Measurements from ENCODE around the gene BAK1. TPM values are rescaled to one million over a fixed set of nuclear protein-coding genes. Genes with fewer than 3 reads are reported as not detected.
A peak's percentile ranks its signal among the peaks of the same experiment; 100 is the strongest.

The BAK1 gene
- total RNA-seq, 6 experiments from 2014 or later = 4.4 to 11.4 (median 6.5) TPM

- DNase-seq (no peak), ATAC-seq (no peak)
- no peak overlapping the region for H3K4me3 ChIP-seq
- intact Hi-C loops (cut with DNase I) = loop anchor here in 1 of 2 donors (10.0 kb wide), 1 partner anchor 184 kb away; no protein-coding TSS in a partner anchor
- no peaks in the 10 kb centered on the region for H3K9me3 ChIP-seq
- no peaks in the 10 kb centered on the region for H3K36me3 ChIP-seq
- H3K27me3 ChIP-seq = no peaks in the 10 kb centered on the region
- WGBS (ENCODE audit: insufficient coverage, low coverage, low lambda C conversion rate, missing lambda C conversion rate) = 91% methylated on average over 4 of the region's 5 CpGs
- TF ChIP-seq, protein P1, sequence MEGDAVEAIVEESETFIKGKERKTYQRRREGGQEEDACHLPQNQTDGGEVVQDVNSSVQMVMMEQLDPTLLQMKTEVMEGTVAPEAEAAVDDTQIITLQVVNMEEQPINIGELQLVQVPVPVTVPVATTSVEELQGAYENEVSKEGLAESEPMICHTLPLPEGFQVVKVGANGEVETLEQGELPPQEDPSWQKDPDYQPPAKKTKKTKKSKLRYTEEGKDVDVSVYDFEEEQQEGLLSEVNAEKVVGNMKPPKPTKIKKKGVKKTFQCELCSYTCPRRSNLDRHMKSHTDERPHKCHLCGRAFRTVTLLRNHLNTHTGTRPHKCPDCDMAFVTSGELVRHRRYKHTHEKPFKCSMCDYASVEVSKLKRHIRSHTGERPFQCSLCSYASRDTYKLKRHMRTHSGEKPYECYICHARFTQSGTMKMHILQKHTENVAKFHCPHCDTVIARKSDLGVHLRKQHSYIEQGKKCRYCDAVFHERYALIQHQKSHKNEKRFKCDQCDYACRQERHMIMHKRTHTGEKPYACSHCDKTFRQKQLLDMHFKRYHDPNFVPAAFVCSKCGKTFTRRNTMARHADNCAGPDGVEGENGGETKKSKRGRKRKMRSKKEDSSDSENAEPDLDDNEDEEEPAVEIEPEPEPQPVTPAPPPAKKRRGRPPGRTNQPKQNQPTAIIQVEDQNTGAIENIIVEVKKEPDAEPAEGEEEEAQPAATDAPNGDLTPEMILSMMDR (IDR thresholded peaks at IDR 0.05) = no peak
- TF ChIP-seq POLR2A (IDR thresholded peaks at IDR 0.05) = no peak
- H3K27ac ChIP-seq = no peak overlapping the region
- peaks cover 0 to 9% (median 2%) of the 10 kb centered on the region in 4 donors for H3K4me1 ChIP-seq
Measured at GRCh38 chr6:33581186-33581585, 1.1 kb upstream of the BAK1 start.

DNA sequence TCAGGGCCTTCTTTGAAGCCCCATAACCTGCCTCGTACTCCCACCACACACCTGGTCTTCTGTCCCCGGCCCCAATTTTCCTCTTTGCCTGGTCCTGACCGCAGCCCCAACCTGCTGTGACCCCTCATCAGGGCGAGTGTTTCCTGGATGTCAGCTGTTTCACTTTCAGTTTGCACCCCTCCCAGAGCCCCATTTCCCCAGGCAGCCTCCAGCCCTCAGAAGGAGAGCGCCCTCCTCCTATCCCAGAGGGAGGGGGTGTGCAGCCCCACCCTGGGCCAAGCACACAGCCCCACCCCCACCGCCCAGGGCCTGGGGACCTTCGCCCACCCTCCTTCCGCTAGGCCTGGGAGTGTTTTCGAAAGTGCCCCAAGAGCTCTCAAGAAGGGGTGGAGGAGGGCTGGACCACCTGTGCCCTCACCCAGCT is 1.5 kb downstream of the BAK1 start:
- Histone ChIP-seq H3K27ac (peak overlapping the region in 2 of 3 donors; percentile 60 to 73), H3K9me3 (no peaks in the 10 kb centered on the region), H3K4me1 (peaks cover 0 to 9% (median 0%) of the 10 kb centered on the region in 4 donors), H3K4me3 (peak overlapping the region; percentile 81 to 84 (median 82)), H3K36me3 (peaks cover 0 to 18% (median 7%) of the 10 kb centered on the region in 4 donors), H3K27me3 (no peaks in the 10 kb centered on the region)
- ATAC-seq = peak in 2 of 4 donors; percentile 3 to 35
- TF ChIP-seq, protein P1 (IDR thresholded peaks at IDR 0.05) = no peak
- TF ChIP-seq POLR2A (IDR thresholded peaks at IDR 0.05) = no peak
- intact Hi-C loops (cut with DNase I) = no loop called here
- 65% methylated on average over 9 of the region's 9 CpGs for WGBS (ENCODE audit: insufficient coverage, low coverage, low lambda C conversion rate, missing lambda C conversion rate)
- DNase-seq = no peak

DNA sequence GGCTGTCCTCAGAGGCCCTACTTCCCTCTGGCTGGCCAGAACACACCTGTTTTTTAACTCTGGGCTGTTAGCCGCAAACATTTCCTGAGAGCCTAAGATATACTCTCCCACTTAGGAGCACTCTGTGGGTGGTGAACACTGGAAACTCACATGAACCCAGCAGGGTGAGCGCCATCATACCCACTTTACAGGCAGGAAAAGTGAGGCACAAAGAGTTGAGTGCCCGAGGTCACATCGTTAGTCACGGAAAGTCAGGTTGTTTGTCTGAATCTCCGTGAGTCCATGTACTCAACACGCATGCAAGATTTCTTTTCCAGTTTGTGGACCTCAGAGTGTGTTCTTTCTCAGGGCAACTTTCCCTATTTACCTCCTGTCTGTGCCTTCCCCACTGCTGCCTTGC is 1.9 kb downstream of the BAK1 start:
- H3K4me3 ChIP-seq = peak overlapping the region in 2 of 3 donors; percentile 81 to 82
- 100% methylated on average over 1 of the region's 7 CpGs for WGBS (ENCODE audit: insufficient coverage, low coverage, low lambda C conversion rate, missing lambda C conversion rate)
- no peak for ATAC-seq
- H3K27me3 ChIP-seq = no peaks in the 10 kb centered on the region
- no peak for DNase-seq
- peaks cover 0 to 18% (median 7%) of the 10 kb centered on the region in 4 donors for H3K36me3 ChIP-seq
- intact Hi-C loops (cut with DNase I) = no loop called here
- H3K9me3 ChIP-seq = no peaks in the 10 kb centered on the region
- TF ChIP-seq, protein P1 (IDR thresholded peaks at IDR 0.05) = no peak
- TF ChIP-seq POLR2A (IDR thresholded peaks at IDR 0.05) = no peak
- H3K27ac ChIP-seq = peak overlapping the region in 1 of 3 donors; percentile 73
- H3K4me1 ChIP-seq = peaks cover 0 to 9% (median 0%) of the 10 kb centered on the region in 4 donors

- TF ChIP-seq POLR2A (IDR thresholded peaks at IDR 0.05) = no peak
- TF ChIP-seq, protein P1 (IDR thresholded peaks at IDR 0.05) = no peak
- H3K27me3 ChIP-seq = no peaks in the 10 kb centered on the region
- peaks cover 0 to 18% (median 7%) of the 10 kb centered on the region in 4 donors for H3K36me3 ChIP-seq
- no peak for ATAC-seq
- H3K9me3 ChIP-seq = no peaks in the 10 kb centered on the region
- H3K27ac ChIP-seq = peak overlapping the region in 1 of 3 donors; percentile 51
- peaks cover 0 to 9% (median 0%) of the 10 kb centered on the region in 4 donors for H3K4me1 ChIP-seq
- 100% methylated on average over 1 of the region's 6 CpGs for WGBS (ENCODE audit: insufficient coverage, low coverage, low lambda C conversion rate, missing lambda C conversion rate)
- DNase-seq = no peak
- intact Hi-C loops (cut with DNase I) = no loop called here
- no peak overlapping the region for H3K4me3 ChIP-seq
Measured at GRCh38 chr6:33577718-33578117, 2.4 kb downstream of the BAK1 start.
